ENCODE measurements around the gene MMP24OS. TPM values are rescaled to one million over a fixed set of nuclear protein-coding genes. Genes with fewer than 3 reads are reported as not detected.

The MMP24OS gene
- total and polyA plus RNA-seq, 2 of the 4 experiments (the other 2 are of a cell fraction): 5.9 to 64.9 TPM

- no peaks in the 10 kb centered on the region for H3K9me1 ChIP-seq (ENCODE audit: insufficient read depth, low read length)
- H3K4me3 ChIP-seq (ENCODE audit: insufficient read depth, low read depth, low read length): no peak overlapping the region
- no peaks in the 10 kb centered on the region for H3K79me1 ChIP-seq (ENCODE audit: low read depth in 1 of 2, low read length in 2 of 2)
- no peak overlapping the region for H4K91ac ChIP-seq (ENCODE audit: insufficient read depth, low read depth, low read length)
- no peak overlapping the region for H3K14ac ChIP-seq (replicated peaks; ENCODE audit: low read depth, low read length)
- no peaks in the 10 kb centered on the region for H3K36me3 ChIP-seq (ENCODE audit: control insufficient read depth, insufficient read depth, low read length)
- H2AFZ ChIP-seq (replicated peaks; ENCODE audit: low read length, poor library complexity): no peak overlapping the region
- H4K20me1 ChIP-seq (ENCODE audit: insufficient read depth, low read length): no peaks in the 10 kb centered on the region
- no peak overlapping the region for H2BK5ac ChIP-seq (ENCODE audit: low read depth, low read length, poor library complexity, severe bottlenecking)
- ChIA-PET CTCF (no interaction called here), POLR2A (ENCODE audit: unreplicated experiment) (no interaction called here)
- H3K9ac ChIP-seq (ENCODE audit: low read depth, low read length): no peak overlapping the region
- dilution Hi-C loops (cut with HindIII; ENCODE audit: low sequenced_read_pairs, unreplicated experiment) (no loop called here), intact Hi-C loops (cut with micrococcal nuclease) (no loop called here), in situ Hi-C loops (cut with MboI; ENCODE audit: low sequenced_read_pairs) (no loop called here)
- no peak overlapping the region for H3K4me2 ChIP-seq (ENCODE audit: low read depth, low read length)
- no peak overlapping the region for H3K27ac ChIP-seq (ENCODE audit: insufficient read depth, low read length)
- H2BK120ac ChIP-seq (ENCODE audit: low read depth, low read length): no peak overlapping the region
- H2BK15ac ChIP-seq (ENCODE audit: low read depth, low read length): no peak overlapping the region
- H3K23ac ChIP-seq (ENCODE audit: low read depth, low read length): no peak overlapping the region
- peaks cover 4% of the 10 kb centered on the region; the same call in 1 of the 2 replicates for H3K27me3 ChIP-seq (ENCODE audit: control insufficient read depth, insufficient read depth, low read length)
- peak; percentile 66 for ATAC-seq (ENCODE audit: low read depth)
- DNase-seq: no peak
- H3K4me1 ChIP-seq (ENCODE audit: control insufficient read depth, insufficient read depth, low read length): no peaks in the 10 kb centered on the region
- H2AK9ac ChIP-seq (replicated peaks; ENCODE audit: low read depth, low read length, poor library complexity): no peak overlapping the region
- H4K8ac ChIP-seq (ENCODE audit: low read depth in 2 of 2, low read length in 2 of 2): no peak overlapping the region
- H3K56ac ChIP-seq (ENCODE audit: extremely low read depth, insufficient read depth, low read length): no peak overlapping the region
- TF ChIP-seq CHD1 (IDR thresholded peaks at IDR 0.05; ENCODE audit: low read depth, low read length): no peak
- no peak for TF ChIP-seq FOS (IDR thresholded peaks at IDR 0.05; ENCODE audit: low read depth, low read length)
- TF ChIP-seq POLR2A (IDR thresholded peaks at IDR 0.05; ENCODE audit: low read depth, low read length): no peak
- no peak for TF ChIP-seq NFE2L2 (IDR thresholded peaks at IDR 0.05; ENCODE audit: low read depth, low read length)
- no peak for TF ChIP-seq RAD21 (IDR thresholded peaks at IDR 0.05; ENCODE audit: low read length)
- no peak for TF ChIP-seq BHLHE40 (IDR thresholded peaks at IDR 0.05; ENCODE audit: low read depth, low read length)
- TF ChIP-seq MAFK (IDR thresholded peaks at IDR 0.05; ENCODE audit: low read depth, low read length): no peak
- TF ChIP-seq MAZ (IDR thresholded peaks at IDR 0.05; ENCODE audit: borderline replicate concordance, low read depth, low read length): no peak
- no peak for TF ChIP-seq MXI1 (IDR thresholded peaks at IDR 0.05; ENCODE audit: borderline replicate concordance, low read depth, low read length)
- TF ChIP-seq CEBPB (IDR thresholded peaks at IDR 0.05; ENCODE audit: low read depth, low read length): no peak
- no peak for TF ChIP-seq USF2 (IDR thresholded peaks at IDR 0.05; ENCODE audit: low read depth, low read length)
- H2AK5ac ChIP-seq (ENCODE audit: low read depth, low read length): no peak overlapping the region
- WGBS, 2 experiments (ENCODE audit: extremely low coverage in 2 of 2, insufficient read length in 1 of 2): 75% methylated on average over 2 of the region's 2 CpGs; no CpG with 5 or more reads in 1 of the 2 experiments
- H3K18ac ChIP-seq (ENCODE audit: low read depth, low read length): no peak overlapping the region
- H4K5ac ChIP-seq (ENCODE audit: low read depth, low read length): no peak overlapping the region
- H3K9me3 ChIP-seq (ENCODE audit: control insufficient read depth, insufficient read depth, low read length): peaks cover 3% of the 10 kb centered on the region
- H3K4ac ChIP-seq (ENCODE audit: low read depth, low read length): no peak overlapping the region
- no peak overlapping the region for H2BK20ac ChIP-seq (ENCODE audit: low read depth, low read length)
- no TSS peak for BruUV-seq (replicated peaks)
Observed at GRCh38 chr20:35240811-35241293, 37.1 kb downstream of the MMP24OS start.
